MCF 10A (cell line): ENCODE data around the gene SLC17A9. TPM values are rescaled to one million over a fixed set of nuclear protein-coding genes. Genes with fewer than 3 reads are reported as not detected.

Experiments
- BruUV-seq: library from RNA; stranded (reverse); fragments of 400-500 nt; replicated peaks from 2 replicates; lab custom pipeline; 2021; lab: Mats Ljungman, UMichigan
- CTCF ChIA-PET: fragments of 300-600 bp; sonication (Branson Sonifier 250); formaldehyde crosslinking; extraction: SDS; loops from one replicate; lab custom pipeline; 2021; ENCODE audit warnings: antibody characterized with exemption, inconsistent platforms; lab: Yijun Ruan, JAX
- POLR2A ChIA-PET: fragments of 300-600, 350-650 bp; sonication (Branson Sonifier 250); formaldehyde crosslinking; extraction: SDS; loops from one replicate; lab custom pipeline; 2020; ENCODE audit warnings: antibody characterized with exemption, inconsistent platforms; lab: Yijun Ruan, JAX
- DNase-seq: peaks from one replicate; pipeline ENCODE4 v3.0.0-alpha.2; 2018; ENCODE audit not compliant: unreplicated experiment
- H3K27ac Mint-ChIP-seq: one replicate; pipeline ENCODE4 v1.8.0; 2022; ENCODE audit warnings: mild to moderate bottlenecking, low read depth, mixed read lengths; ENCODE audit not compliant: unreplicated experiment
- H3K27me3 Mint-ChIP-seq: one replicate; pipeline ENCODE4 v1.8.0; 2022; ENCODE audit warnings: mixed read lengths; ENCODE audit not compliant: insufficient read depth, unreplicated experiment
- H3K36me3 Mint-ChIP-seq: one replicate; pipeline ENCODE4 v1.8.0; 2022; ENCODE audit warnings: mild to moderate bottlenecking, moderate library complexity, mixed read lengths; ENCODE audit not compliant: insufficient read depth, unreplicated experiment
- H3K4me1 Mint-ChIP-seq: one replicate; pipeline ENCODE4 v1.8.0; 2022; ENCODE audit warnings: mixed read lengths; ENCODE audit not compliant: insufficient read depth, unreplicated experiment
- H3K4me3 Mint-ChIP-seq: one replicate; pipeline ENCODE4 v1.8.0; 2022; ENCODE audit warnings: mild to moderate bottlenecking, moderate library complexity, mixed read lengths; ENCODE audit not compliant: unreplicated experiment
- H3K9me3 Mint-ChIP-seq: one replicate; pipeline ENCODE4 v1.8.0; 2022; ENCODE audit warnings: mixed read lengths; ENCODE audit not compliant: unreplicated experiment
- intact Hi-C: fragments of 100-400 bp; cut with micrococcal nuclease; formaldehyde crosslinking; loops from 2 replicates; pipeline ENCODE4 v1.14.1; 2022
- total RNA-seq: library from RNA; stranded (reverse); gene quantifications from 2 replicates; pipeline ENCODE4 v1.2.3, GENCODE V29; 2022
- TF ChIP-seq, protein P1 (sequence below): fragments of 200-600 bp; IDR thresholded peaks from one replicate; pipeline ENCODE4 v1.8.0; 2022; ENCODE audit warnings: antibody characterized with exemption, mild to moderate bottlenecking; ENCODE audit not compliant: unreplicated experiment

SLC17A9 gene
- total RNA-seq, 1 experiment from 2014 or later, result 0.07 TPM

DNA sequence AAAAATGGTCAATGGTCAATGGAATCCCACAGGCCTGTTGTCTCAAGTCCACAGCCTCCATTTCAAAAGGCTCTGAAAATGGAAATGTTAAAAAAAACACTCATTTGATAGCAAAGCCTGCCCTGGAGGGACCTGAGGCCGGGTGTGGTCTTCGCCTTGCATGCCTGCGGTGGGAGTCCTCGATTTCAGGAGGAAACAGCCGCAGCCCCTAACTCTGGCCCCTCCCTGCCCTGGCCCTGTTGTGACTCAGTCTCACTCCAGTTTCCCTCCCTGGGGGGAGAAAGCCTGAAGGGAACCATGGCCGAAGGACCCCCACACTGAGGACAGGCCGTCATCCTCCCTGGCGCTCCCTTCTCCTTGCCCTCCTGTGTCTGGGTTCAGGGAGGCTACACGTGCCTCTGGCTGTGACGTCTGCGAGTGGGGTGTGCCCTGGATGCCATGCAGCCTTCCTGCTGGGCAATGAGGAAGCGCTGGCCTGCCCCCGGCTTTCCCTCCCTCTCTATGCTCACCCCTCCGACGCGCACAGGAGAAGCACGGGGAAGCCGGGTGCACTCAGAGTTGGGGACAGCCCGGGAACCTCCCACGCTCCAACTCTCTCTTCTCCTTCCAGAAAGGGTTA, 45.0 kb downstream of the SLC17A9 start:
- no peaks in the 10 kb centered on the region for H3K9me3 Mint-ChIP-seq
- intact Hi-C loops, result no loop called here
- H3K36me3 Mint-ChIP-seq, result no peaks in the 10 kb centered on the region
- no peak overlapping the region for H3K4me3 Mint-ChIP-seq
- H3K27me3 Mint-ChIP-seq, result peaks cover 90% of the 10 kb centered on the region
- BruUV-seq, result no TSS peak
- no peaks in the 10 kb centered on the region for H3K4me1 Mint-ChIP-seq
- CTCF ChIA-PET, result no interaction called here
- TF ChIP-seq, protein P1, sequence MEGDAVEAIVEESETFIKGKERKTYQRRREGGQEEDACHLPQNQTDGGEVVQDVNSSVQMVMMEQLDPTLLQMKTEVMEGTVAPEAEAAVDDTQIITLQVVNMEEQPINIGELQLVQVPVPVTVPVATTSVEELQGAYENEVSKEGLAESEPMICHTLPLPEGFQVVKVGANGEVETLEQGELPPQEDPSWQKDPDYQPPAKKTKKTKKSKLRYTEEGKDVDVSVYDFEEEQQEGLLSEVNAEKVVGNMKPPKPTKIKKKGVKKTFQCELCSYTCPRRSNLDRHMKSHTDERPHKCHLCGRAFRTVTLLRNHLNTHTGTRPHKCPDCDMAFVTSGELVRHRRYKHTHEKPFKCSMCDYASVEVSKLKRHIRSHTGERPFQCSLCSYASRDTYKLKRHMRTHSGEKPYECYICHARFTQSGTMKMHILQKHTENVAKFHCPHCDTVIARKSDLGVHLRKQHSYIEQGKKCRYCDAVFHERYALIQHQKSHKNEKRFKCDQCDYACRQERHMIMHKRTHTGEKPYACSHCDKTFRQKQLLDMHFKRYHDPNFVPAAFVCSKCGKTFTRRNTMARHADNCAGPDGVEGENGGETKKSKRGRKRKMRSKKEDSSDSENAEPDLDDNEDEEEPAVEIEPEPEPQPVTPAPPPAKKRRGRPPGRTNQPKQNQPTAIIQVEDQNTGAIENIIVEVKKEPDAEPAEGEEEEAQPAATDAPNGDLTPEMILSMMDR, result no peak
- H3K27ac Mint-ChIP-seq, result no peak overlapping the region
- POLR2A ChIA-PET, result no interaction called here
- no peak for DNase-seq

DNA sequence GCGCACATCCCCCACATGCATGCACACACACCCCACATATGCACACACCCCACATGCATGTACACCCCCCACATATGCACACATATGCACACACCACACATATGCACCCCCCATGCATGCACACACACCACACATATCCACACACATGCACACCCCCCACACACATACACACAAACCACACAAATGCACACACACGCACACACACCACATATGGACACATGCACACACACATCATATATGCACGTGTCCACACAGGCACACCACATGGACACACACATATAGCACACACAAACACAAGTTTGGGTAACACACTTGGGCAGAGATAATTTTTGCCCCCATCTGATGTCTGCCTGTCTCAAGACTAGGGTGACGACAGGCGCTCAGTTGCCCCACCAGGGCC, 45.9 kb downstream of the SLC17A9 start:
- ChIA-PET POLR2A (no interaction called here), CTCF (no interaction called here)
- Mint-ChIP-seq H3K27ac (no peak overlapping the region), H3K27me3 (peaks cover 90% of the 10 kb centered on the region), H3K36me3 (no peaks in the 10 kb centered on the region), H3K9me3 (no peaks in the 10 kb centered on the region), H3K4me1 (no peaks in the 10 kb centered on the region), H3K4me3 (no peak overlapping the region)
- TF ChIP-seq, protein P1, result no peak
- intact Hi-C loops, result no loop called here
- no peak for DNase-seq
- BruUV-seq, result no TSS peak

DNA sequence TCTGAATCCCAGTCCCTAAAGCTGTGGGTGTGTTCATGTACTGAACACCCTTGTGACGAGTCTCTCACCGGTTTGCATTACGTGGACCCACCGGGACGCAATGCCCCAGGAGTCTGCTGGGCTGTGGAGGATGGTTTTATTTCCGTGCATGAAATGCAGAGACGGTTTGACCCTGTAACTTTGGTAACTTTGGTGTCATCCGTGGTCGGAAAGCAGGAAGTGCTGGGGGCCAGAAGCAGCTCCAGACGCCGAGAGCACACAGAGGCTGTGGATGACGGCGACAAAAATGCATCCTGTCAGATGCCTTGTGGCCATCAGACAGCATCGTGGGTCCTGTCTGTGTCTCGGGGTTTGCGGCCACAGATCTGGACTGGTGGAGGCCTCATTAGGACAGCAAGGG, 47.1 kb downstream of the SLC17A9 start:
- Mint-ChIP-seq H3K27me3 (peaks cover 92% of the 10 kb centered on the region), H3K9me3 (no peaks in the 10 kb centered on the region), H3K27ac (no peak overlapping the region), H3K36me3 (no peaks in the 10 kb centered on the region), H3K4me1 (no peaks in the 10 kb centered on the region), H3K4me3 (no peak overlapping the region)
- ChIA-PET CTCF (interaction anchor here (0.5 to 0.6 kb wide), 2 partner anchors 9 to 359 kb away, joined by 3 read pairs; no protein-coding TSS in a partner anchor), POLR2A (no interaction called here)
- BruUV-seq, result no TSS peak
- intact Hi-C loops, result no loop called here
- TF ChIP-seq, protein P1, result no peak
- DNase-seq, result no peak

DNA sequence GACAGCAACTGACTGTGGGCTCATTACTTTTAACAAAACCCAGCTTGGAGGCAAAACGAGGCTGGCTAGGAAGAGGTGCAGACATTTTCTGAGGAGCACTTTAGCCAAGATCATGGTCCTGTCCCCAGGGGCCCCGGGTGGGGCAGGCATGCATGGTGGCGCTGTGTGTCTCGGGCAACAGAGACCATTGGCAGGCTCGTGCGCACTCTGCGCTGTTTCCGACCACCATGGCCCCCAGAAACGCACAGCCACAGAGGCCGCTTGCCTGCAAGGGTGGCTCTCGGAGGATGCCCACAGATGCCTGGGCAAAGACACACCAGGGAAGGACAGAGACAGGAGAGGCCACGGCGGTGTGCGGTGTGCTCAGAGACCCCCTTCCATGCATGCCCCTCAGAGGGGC, 47.5 kb downstream of the SLC17A9 start:
- Mint-ChIP-seq H3K9me3 (no peaks in the 10 kb centered on the region), H3K4me1 (no peaks in the 10 kb centered on the region), H3K27ac (no peak overlapping the region), H3K4me3 (no peak overlapping the region), H3K27me3 (peaks cover 91% of the 10 kb centered on the region), H3K36me3 (no peaks in the 10 kb centered on the region)
- TF ChIP-seq, protein P1, result no peak
- BruUV-seq, result no TSS peak
- POLR2A ChIA-PET, result no interaction called here
- CTCF ChIA-PET, result interaction anchor here (0.6 kb wide), 1 partner anchor 9 kb away, joined by 3 read pairs; no protein-coding TSS in a partner anchor
- no peak for DNase-seq
- intact Hi-C loops, result no loop called here
